ENCODE measurements around the gene ADCK1. TPM values are rescaled to one million over a fixed set of nuclear protein-coding genes. Genes with fewer than 3 reads are reported as not detected.
A peak's percentile ranks its signal among the peaks of the same experiment; 100 is the strongest.
"Not testable (repeated sequence)": the region's sequence is repeated elsewhere in the genome, so short reads cannot be mapped to it uniquely, and the experiment has no call there.

Gene ADCK1
- total RNA-seq, 1 donor from 2014 or later: 10.8 TPM

DNA sequence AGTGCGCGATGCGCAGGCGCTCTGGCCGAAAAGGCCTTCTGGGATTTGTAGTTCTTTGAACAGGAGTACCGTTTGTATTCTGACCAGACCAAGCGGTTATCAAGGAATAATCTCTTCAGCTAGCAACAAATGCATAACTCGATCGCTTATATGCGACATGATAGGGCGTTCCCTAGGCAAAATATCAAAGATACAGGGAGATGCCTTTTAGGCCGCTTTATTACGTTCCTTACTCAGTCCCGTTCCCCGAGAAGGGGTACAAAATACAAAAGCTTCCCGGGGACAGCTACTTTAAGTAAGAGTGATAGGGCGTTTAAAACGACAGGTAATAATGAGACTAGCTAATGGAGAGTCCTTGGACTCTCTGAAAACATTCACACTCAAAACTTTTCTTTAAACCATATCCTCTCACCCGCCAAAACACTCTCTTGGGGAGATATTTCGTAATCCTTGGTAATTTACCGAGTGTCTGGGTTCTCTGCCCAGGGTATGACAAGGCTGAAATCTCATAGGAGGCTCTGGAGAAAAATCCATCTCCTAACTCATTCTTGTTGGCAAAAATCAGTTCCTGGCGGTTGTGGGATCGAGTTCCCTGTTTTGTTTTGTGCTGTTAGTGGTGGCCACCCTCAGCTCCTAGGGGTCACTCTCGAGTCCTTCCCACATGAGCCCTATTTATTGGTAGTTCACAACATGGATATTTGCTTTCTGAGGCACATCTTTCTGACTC is 38.5 kb upstream of the ADCK1 start:
- DNase-seq (ENCODE audit: extremely low spot score in 2 of 2): peak in 1 of 2 donors; percentile 97
- no peaks in the 10 kb centered on the region for H3K36me3 ChIP-seq
- H3K9me3 ChIP-seq: no peaks in the 10 kb centered on the region
- peaks cover 41% of the 10 kb centered on the region for H3K4me1 ChIP-seq
- no peaks in the 10 kb centered on the region for H3K27me3 ChIP-seq
- intact Hi-C loops (cut with DNase I): no loop called here
- peak overlapping the region; percentile 70 to 97 for H3K4me3 ChIP-seq
- TF ChIP-seq POLR2AphosphoS5 (IDR thresholded peaks at IDR 0.05; ENCODE audit: insufficient read depth in 1 of 2, low read depth in 1 of 2) (no peak), POLR2A (IDR thresholded peaks at IDR 0.05) (no peak)
- TF ChIP-seq, protein P1, sequence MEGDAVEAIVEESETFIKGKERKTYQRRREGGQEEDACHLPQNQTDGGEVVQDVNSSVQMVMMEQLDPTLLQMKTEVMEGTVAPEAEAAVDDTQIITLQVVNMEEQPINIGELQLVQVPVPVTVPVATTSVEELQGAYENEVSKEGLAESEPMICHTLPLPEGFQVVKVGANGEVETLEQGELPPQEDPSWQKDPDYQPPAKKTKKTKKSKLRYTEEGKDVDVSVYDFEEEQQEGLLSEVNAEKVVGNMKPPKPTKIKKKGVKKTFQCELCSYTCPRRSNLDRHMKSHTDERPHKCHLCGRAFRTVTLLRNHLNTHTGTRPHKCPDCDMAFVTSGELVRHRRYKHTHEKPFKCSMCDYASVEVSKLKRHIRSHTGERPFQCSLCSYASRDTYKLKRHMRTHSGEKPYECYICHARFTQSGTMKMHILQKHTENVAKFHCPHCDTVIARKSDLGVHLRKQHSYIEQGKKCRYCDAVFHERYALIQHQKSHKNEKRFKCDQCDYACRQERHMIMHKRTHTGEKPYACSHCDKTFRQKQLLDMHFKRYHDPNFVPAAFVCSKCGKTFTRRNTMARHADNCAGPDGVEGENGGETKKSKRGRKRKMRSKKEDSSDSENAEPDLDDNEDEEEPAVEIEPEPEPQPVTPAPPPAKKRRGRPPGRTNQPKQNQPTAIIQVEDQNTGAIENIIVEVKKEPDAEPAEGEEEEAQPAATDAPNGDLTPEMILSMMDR (IDR thresholded peaks at IDR 0.05): no peak
- H3K27ac ChIP-seq: peak overlapping the region; percentile 93

DNA sequence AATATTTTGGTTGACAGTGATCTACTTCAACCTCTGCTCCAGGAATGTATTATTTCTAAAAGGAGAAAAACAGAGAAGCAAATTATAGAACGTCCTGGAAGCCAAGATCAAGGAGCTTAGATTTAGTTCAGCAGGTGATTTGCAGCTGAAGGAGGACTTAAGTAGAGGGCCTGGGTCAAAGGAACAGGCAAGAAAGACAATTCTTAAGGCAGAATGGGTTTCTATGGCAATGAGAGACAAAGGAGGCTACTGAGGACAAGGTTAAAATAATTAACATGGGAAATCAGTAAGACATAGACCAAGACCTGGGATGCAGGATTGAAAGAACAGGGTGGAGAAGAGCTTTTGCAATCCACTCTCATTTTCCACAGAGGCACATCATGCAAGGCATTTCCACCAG is 36.6 kb upstream of the ADCK1 start:
- intact Hi-C loops (cut with DNase I): no loop called here
- no peak for TF ChIP-seq POLR2AphosphoS5 (IDR thresholded peaks at IDR 0.05; ENCODE audit: insufficient read depth in 1 of 2, low read depth in 1 of 2)
- TF ChIP-seq, protein P1 (IDR thresholded peaks at IDR 0.05): no peak
- no peak for TF ChIP-seq POLR2A (IDR thresholded peaks at IDR 0.05)
- H3K4me3 ChIP-seq: no peak overlapping the region
- H3K27ac ChIP-seq: no peak overlapping the region
- DNase-seq (ENCODE audit: extremely low spot score in 2 of 2): no peak
- H3K27me3 ChIP-seq: no peaks in the 10 kb centered on the region
- H3K9me3 ChIP-seq: no peaks in the 10 kb centered on the region
- H3K4me1 ChIP-seq: peaks cover 26% of the 10 kb centered on the region
- H3K36me3 ChIP-seq: no peaks in the 10 kb centered on the region

DNA sequence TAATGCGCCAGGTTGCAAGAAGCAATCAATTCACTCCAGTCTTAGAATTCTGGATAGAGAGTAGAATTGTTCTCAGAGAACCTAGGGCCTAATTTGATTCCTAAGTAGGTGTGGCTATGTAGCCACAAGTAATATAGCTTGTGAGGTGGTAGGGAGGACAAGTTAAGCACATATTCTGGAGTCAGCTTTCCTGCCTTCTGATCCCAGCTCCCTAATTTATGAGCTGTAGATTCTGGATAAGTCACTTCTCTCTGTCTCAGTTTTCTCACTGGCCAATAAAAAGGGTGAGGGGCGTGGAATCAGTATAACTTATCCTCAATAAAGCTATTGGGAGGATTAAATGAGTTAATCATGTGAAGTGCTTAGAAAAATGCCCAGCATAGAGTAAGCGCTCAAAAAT is 35.9 kb upstream of the ADCK1 start:
- intact Hi-C loops (cut with DNase I): no loop called here
- TF ChIP-seq, protein P1 (IDR thresholded peaks at IDR 0.05): no peak

DNA sequence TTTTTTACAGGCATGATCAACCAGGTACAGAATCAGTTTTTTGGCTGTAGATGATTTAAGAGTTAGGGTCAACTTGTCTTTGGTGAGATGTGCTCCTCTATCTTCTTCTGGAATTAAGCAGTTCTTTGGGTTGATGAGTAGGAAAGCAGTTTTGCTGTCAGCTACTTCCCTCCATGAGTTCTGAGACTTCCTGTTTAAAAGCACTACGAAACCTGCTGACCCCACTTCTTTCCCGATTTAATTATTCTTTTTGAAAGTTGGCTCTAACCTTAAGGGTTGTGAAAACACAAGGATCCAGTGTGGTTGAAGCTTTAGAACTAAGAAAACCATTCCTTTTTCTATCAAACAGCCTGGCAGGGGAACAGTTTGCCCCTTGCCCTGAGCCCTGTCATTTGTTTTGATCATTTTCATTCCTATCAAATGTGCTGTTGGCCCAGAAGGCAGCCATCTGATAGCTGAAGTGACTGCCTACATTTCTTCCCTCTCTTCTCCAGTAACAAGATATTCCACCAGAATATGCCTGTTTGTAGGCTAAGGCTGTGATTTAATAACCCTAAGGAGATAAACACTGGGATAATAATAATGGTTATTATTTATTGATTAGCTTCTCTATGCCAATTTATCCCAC is 31.4 kb upstream of the ADCK1 start:
- H3K4me3 ChIP-seq; intact Hi-C loops (cut with DNase I); H3K36me3 ChIP-seq; H3K4me1 ChIP-seq; H3K27me3 ChIP-seq; DNase-seq (ENCODE audit: extremely low spot score in 2 of 2); H3K9me3 ChIP-seq; H3K27ac ChIP-seq: not testable (repeated sequence)

More for the DNA sequence above, 35.9 kb upstream of the ADCK1 start:
- H3K27ac ChIP-seq: no peak overlapping the region
- no peak for DNase-seq (ENCODE audit: extremely low spot score in 2 of 2)
- no peak overlapping the region for H3K4me3 ChIP-seq
- no peaks in the 10 kb centered on the region for H3K9me3 ChIP-seq
- H3K27me3 ChIP-seq: no peaks in the 10 kb centered on the region
- no peaks in the 10 kb centered on the region for H3K36me3 ChIP-seq
- peaks cover 20% of the 10 kb centered on the region for H3K4me1 ChIP-seq

DNA sequence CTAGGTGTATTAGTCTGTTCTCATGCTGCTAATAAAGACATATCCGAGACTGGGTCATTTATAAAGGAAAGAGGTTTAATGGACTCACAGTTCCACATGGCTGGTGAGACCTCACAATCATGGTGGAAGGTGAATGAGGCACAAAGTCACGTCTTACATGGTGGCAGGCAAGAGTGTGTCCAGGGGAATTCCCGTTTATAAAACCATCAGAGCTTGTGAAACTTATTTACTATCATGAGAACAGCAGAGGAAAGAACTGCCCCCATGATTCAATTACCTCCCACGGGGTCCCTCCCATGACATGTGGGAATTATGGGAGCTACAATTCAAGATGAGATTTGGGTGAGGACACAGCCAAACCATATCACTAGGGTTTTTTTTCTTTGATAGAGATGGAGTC is 25.9 kb upstream of the ADCK1 start:
- H3K9me3 ChIP-seq; intact Hi-C loops (cut with DNase I): not testable (repeated sequence)

DNA sequence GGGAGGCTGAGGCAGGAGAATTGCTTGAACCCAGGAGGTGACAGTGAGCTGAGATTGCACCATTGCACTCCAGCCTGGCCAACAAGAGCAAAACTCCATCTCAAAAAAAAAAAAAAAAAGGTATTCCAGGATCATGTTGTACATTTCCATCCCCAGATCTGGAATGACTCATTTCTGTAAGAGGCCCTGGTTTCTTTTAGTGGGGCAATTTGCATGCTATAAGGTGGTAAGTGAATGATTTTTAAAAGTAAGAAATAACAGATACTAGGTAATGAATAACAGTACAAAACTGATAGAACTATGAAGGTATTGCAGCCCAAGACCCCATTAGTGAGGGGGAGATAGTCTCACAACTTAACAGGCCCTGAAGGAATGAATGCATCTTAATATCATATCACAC is 17.7 kb upstream of the ADCK1 start:
- DNase-seq (ENCODE audit: extremely low spot score in 2 of 2): no peak
- H3K4me3 ChIP-seq: no peak overlapping the region
- H3K36me3 ChIP-seq: no peaks in the 10 kb centered on the region
- no peak overlapping the region for H3K27ac ChIP-seq
- no peaks in the 10 kb centered on the region for H3K9me3 ChIP-seq
- intact Hi-C loops (cut with DNase I): no loop called here
- H3K4me1 ChIP-seq: no peaks in the 10 kb centered on the region
- TF ChIP-seq, protein P1 (IDR thresholded peaks at IDR 0.05): no peak
- no peak for TF ChIP-seq POLR2AphosphoS5 (IDR thresholded peaks at IDR 0.05; ENCODE audit: insufficient read depth in 1 of 2, low read depth in 1 of 2)
- no peak for TF ChIP-seq POLR2A (IDR thresholded peaks at IDR 0.05)
- no peaks in the 10 kb centered on the region for H3K27me3 ChIP-seq

More for the DNA sequence above, 25.9 kb upstream of the ADCK1 start:
- DNase-seq (ENCODE audit: extremely low spot score in 2 of 2); H3K4me3 ChIP-seq; H3K36me3 ChIP-seq; H3K27ac ChIP-seq; H3K4me1 ChIP-seq; H3K27me3 ChIP-seq: not testable (repeated sequence)

All from vagina (tissue), 2 donors.